GM21529 (cell line): ENCODE results near the gene CBX2.
A peak's percentile ranks its signal among the peaks of the same experiment; 100 is the strongest.

Experiments used
- ATAC-seq: cut with Tn5 transposase; IDR thresholded peaks from one replicate; pipeline ENCODE4 v1.9.1; 2021; ENCODE audit not compliant: unreplicated experiment

Gene CBX2

GRCh38 chr17:79777894-79778503, at the start of gene CBX2:
Gene CBX2, plus strand, starts transcription at chr17:79778148. Its CDS starts 88 bp downstream, at chr17:79778236.
- ATAC-seq = peak; percentile 61

- peak; percentile 59 for ATAC-seq
These were observed 49.6 kb upstream of the CBX2 start for GRCh38 chr17:79728169-79728907.

- no peak for ATAC-seq
These were observed 49.0 kb upstream of the CBX2 start for GRCh38 chr17:79728908-79729471.

- no peak for ATAC-seq
These were observed 48.2 kb upstream of the CBX2 start for GRCh38 chr17:79729761-79730160.

- ATAC-seq = no peak
These were observed 47.5 kb upstream of the CBX2 start for GRCh38 chr17:79730437-79730768.

GRCh38 chr17:79730769-79731483, 47.0 kb upstream of the CBX2 start, which contains the start of gene ENPP7:
Gene ENPP7, plus strand, starts transcription at chr17:79730943. Its CDS starts 197 bp downstream, at chr17:79731140.
- ATAC-seq = no peak

GRCh38 chr17:79732254-79732653, 45.7 kb upstream of the CBX2 start:
- ATAC-seq = no peak

GRCh38 chr17:79732804-79733691, 44.9 kb upstream of the CBX2 start:
- ATAC-seq = no peak

GRCh38 chr17:79733692-79734070, 44.3 kb upstream of the CBX2 start:
- ATAC-seq = no peak

- ATAC-seq = no peak
These were observed 42.9 kb upstream of the CBX2 start for GRCh38 chr17:79735096-79735495.

- ATAC-seq = no peak
These were observed 40.7 kb upstream of the CBX2 start for GRCh38 chr17:79737046-79737921.

- no peak for ATAC-seq
These were observed 39.9 kb upstream of the CBX2 start for GRCh38 chr17:79737922-79738578.

GRCh38 chr17:79738643-79739042, 39.3 kb upstream of the CBX2 start:
- no peak for ATAC-seq

- no peak for ATAC-seq
These were observed 38.5 kb upstream of the CBX2 start for GRCh38 chr17:79739148-79740062.

GRCh38 chr17:79740413-79740812, 37.5 kb upstream of the CBX2 start:
- no peak for ATAC-seq

- ATAC-seq = no peak
These were observed 36.6 kb upstream of the CBX2 start for GRCh38 chr17:79741401-79741750.

GRCh38 chr17:79741751-79742588, 36.0 kb upstream of the CBX2 start:
- ATAC-seq = no peak

GRCh38 chr17:79742589-79742918, 35.4 kb upstream of the CBX2 start:
- no peak for ATAC-seq
